H9 (cell line): ENCODE measurements around the gene PEPD. TPM values are rescaled to one million over a fixed set of nuclear protein-coding genes. Genes with fewer than 3 reads are reported as not detected.
A peak's percentile ranks its signal among the peaks of the same experiment; 100 is the strongest.

Experiments used
- DNase-seq: peaks from one replicate; pipeline ENCODE4 v3.0.0-alpha.2; 2017
- H2AFZ ChIP-seq: one replicate; pipeline ENCODE4 v1.6.1; 2013; ENCODE audit warnings: mild to moderate bottlenecking, low read length, control low read depth, moderate library complexity
- H2AK5ac ChIP-seq: 2 replicates; pipeline ENCODE4 v1.6.1; 2013; ENCODE audit warnings: low read length, control low read depth, mixed read lengths; ENCODE audit not compliant: insufficient read length
- H2BK120ac ChIP-seq: one replicate; pipeline ENCODE4 v1.6.1; 2013; ENCODE audit warnings: low read depth, mild to moderate bottlenecking, low read length, control low read depth, inconsistent platforms; ENCODE audit not compliant: poor library complexity, severe bottlenecking
- H2BK12ac ChIP-seq: 2 replicates; pipeline ENCODE4 v1.6.1; 2013; ENCODE audit warnings: low read length, control low read depth, mixed read lengths, low read depth; ENCODE audit not compliant: insufficient read length
- H2BK15ac ChIP-seq: 2 replicates; pipeline ENCODE4 v1.6.1; 2013; ENCODE audit warnings: low read depth, low read length, control low read depth
- H2BK20ac ChIP-seq: one replicate; pipeline ENCODE4 v1.6.1; 2013; ENCODE audit warnings: low read depth, mild to moderate bottlenecking, low read length, control low read depth, inconsistent platforms; ENCODE audit not compliant: poor library complexity, severe bottlenecking
- H2BK5ac ChIP-seq: 2 replicates; pipeline ENCODE4 v1.6.1; 2013; ENCODE audit warnings: low read length, control low read depth, mixed read lengths; ENCODE audit not compliant: insufficient read length
- H3K14ac ChIP-seq: 2 replicates; pipeline ENCODE4 v1.6.1; 2013; ENCODE audit warnings: low read length, control low read depth; ENCODE audit not compliant: insufficient read depth
- H3K18ac ChIP-seq: 2 replicates; pipeline ENCODE4 v1.6.1; 2013; ENCODE audit warnings: low read depth, mild to moderate bottlenecking, mixed read lengths, low read length, control low read depth; ENCODE audit not compliant: insufficient read length
- H3K23ac ChIP-seq: 2 replicates; pipeline ENCODE4 v1.6.1; 2013; ENCODE audit warnings: low read length, control low read depth, mixed read lengths, low read depth; ENCODE audit not compliant: insufficient read length
- H3K23me2 ChIP-seq: 2 replicates; pipeline ENCODE4 v1.6.1; 2013; ENCODE audit warnings: low read depth, mild to moderate bottlenecking, mixed read lengths, low read length, control low read depth; ENCODE audit not compliant: insufficient read length, poor library complexity, severe bottlenecking
- H3K27ac ChIP-seq: 2 replicates; pipeline ENCODE4 v1.5.1; 2013; ENCODE audit warnings: low read length, control low read depth, mixed read lengths, low read depth; ENCODE audit not compliant: insufficient read length
- H3K27me3 ChIP-seq: 2 replicates; pipeline ENCODE4 v1.6.1; 2013; ENCODE audit warnings: low read length, control low read depth, inconsistent platforms; ENCODE audit not compliant: insufficient read depth
- H3K4ac ChIP-seq: 2 replicates; pipeline ENCODE4 v1.6.1; 2013; ENCODE audit warnings: low read depth, mild to moderate bottlenecking, control low read depth, inconsistent platforms, low read length, moderate library complexity
- H3K4me1 ChIP-seq: 2 replicates; pipeline ENCODE4 v1.6.1; 2013; ENCODE audit warnings: low read length, control low read depth, inconsistent platforms; ENCODE audit not compliant: insufficient read depth
- H3K4me2 ChIP-seq: 2 replicates; pipeline ENCODE4 v1.6.1; 2013; ENCODE audit warnings: low read length, control low read depth, mixed read lengths; ENCODE audit not compliant: insufficient read length, insufficient read depth
- H3K56ac ChIP-seq: 2 replicates; pipeline ENCODE4 v1.6.1; 2013; ENCODE audit warnings: low read depth, mild to moderate bottlenecking, mixed read lengths, low read length, control low read depth; ENCODE audit not compliant: insufficient read length
- H3K79me1 ChIP-seq: 2 replicates; pipeline ENCODE4 v1.6.1; 2013; ENCODE audit warnings: low read depth, mild to moderate bottlenecking, moderate library complexity, low read length, control low read depth, inconsistent platforms; ENCODE audit not compliant: insufficient read depth, poor library complexity, severe bottlenecking
- H3K79me2 ChIP-seq: 2 replicates; pipeline ENCODE4 v1.6.1; 2013; ENCODE audit warnings: low read length, control low read depth, inconsistent platforms; ENCODE audit not compliant: insufficient read depth
- H3K9ac ChIP-seq: 2 replicates; pipeline ENCODE4 v1.6.1; 2013; ENCODE audit warnings: low read length, control low read depth, mixed read lengths; ENCODE audit not compliant: insufficient read length; ENCODE audit errors: extremely low read depth
- H3K9me3 ChIP-seq: one replicate; pipeline ENCODE4 v1.6.1; 2013; ENCODE audit warnings: low read depth, low read length, inconsistent platforms; ENCODE audit not compliant: control insufficient read depth
- H3T11ph ChIP-seq: one replicate; pipeline ENCODE4 v1.6.1; 2013; ENCODE audit warnings: mild to moderate bottlenecking, low read length, control low read depth, inconsistent platforms
- H4K20me1 ChIP-seq: one replicate; pipeline ENCODE4 v1.6.1; 2013; ENCODE audit not compliant: control insufficient read depth, insufficient read length, insufficient read depth
- H4K5ac ChIP-seq: 2 replicates; pipeline ENCODE4 v1.6.1; 2013; ENCODE audit warnings: low read depth, mild to moderate bottlenecking, mixed read lengths, low read length, control low read depth; ENCODE audit not compliant: insufficient read length
- H4K8ac ChIP-seq: replicated peaks from 2 replicates; pipeline ENCODE4 v1.6.1; 2013; ENCODE audit warnings: low read length, control low read depth, mixed read lengths, low read depth; ENCODE audit not compliant: insufficient read length
- H4K91ac ChIP-seq: 2 replicates; pipeline ENCODE4 v1.6.1; 2013; ENCODE audit warnings: low read depth, mild to moderate bottlenecking, moderate library complexity, mixed read lengths, low read length, control low read depth; ENCODE audit not compliant: insufficient read length
- H3K27ac Mint-ChIP-seq, 3 experiments: 2 replicates in 2 of 3; 3 replicates in 1 of 3; pipeline ENCODE4 v1.8.0; 2020 to 2021; ENCODE audit warnings: mixed read lengths in 3 of 3, mild to moderate bottlenecking in 1 of 3, moderate library complexity in 1 of 3
- H3K27me3 Mint-ChIP-seq: 2 replicates; pipeline ENCODE4 v1.8.0; 2021; ENCODE audit warnings: low read depth, mild to moderate bottlenecking, moderate library complexity, mixed read lengths
- H3K36me3 Mint-ChIP-seq, 3 experiments: 2 replicates in 2 of 3; 3 replicates in 1 of 3; pipeline ENCODE4 v1.8.0; 2020 to 2021; ENCODE audit warnings: low read depth in 3 of 3, mixed read lengths in 3 of 3; ENCODE audit not compliant: insufficient read depth in 1 of 3
- H3K4me1 Mint-ChIP-seq, 2 experiments: 2 replicates each; pipeline ENCODE4 v1.8.0; 2020; ENCODE audit warnings: mixed read lengths in 2 of 2
- H3K4me3 Mint-ChIP-seq, 2 experiments: 2 replicates in 1 of 2; 3 replicates in 1 of 2; pipeline ENCODE4 v1.8.0; 2020 to 2021; ENCODE audit warnings: mild to moderate bottlenecking in 2 of 2, mixed read lengths in 2 of 2, moderate library complexity in 1 of 2
- H3K9me3 Mint-ChIP-seq, 2 experiments: 2 replicates in 1 of 2; 3 replicates in 1 of 2; pipeline ENCODE4 v1.8.0; 2020; ENCODE audit warnings: mild to moderate bottlenecking in 2 of 2, mixed read lengths in 2 of 2, moderate library complexity in 1 of 2
- WGBS: extraction: QIAGEN DNeasy Blood & Tissue Kit; methylation state at CpG from one replicate; pipeline ENCODE4 v1.1.7; 2013; ENCODE audit warnings: missing lambda C conversion rate, low lambda C conversion rate, mixed read lengths; ENCODE audit not compliant: insufficient read length; ENCODE audit errors: extremely low coverage; 5-methylcytosine and 5-hydroxymethylcytosine counted together
- total RNA-seq: library from RNA; stranded (reverse); gene quantifications from 2 replicates; pipeline ENCODE4 v1.2.1, GENCODE V29; 2021
- TF ChIP-seq, protein P1 (sequence below): fragments of 200-600 bp; sonication (generic); conservative IDR thresholded peaks from 3 replicates; pipeline ENCODE4 v1.8.0; 2021; ENCODE audit warnings: antibody characterized with exemption, mild to moderate bottlenecking

The PEPD gene
- total RNA-seq, 1 experiment from 2014 or later = 52.8 TPM

DNA sequence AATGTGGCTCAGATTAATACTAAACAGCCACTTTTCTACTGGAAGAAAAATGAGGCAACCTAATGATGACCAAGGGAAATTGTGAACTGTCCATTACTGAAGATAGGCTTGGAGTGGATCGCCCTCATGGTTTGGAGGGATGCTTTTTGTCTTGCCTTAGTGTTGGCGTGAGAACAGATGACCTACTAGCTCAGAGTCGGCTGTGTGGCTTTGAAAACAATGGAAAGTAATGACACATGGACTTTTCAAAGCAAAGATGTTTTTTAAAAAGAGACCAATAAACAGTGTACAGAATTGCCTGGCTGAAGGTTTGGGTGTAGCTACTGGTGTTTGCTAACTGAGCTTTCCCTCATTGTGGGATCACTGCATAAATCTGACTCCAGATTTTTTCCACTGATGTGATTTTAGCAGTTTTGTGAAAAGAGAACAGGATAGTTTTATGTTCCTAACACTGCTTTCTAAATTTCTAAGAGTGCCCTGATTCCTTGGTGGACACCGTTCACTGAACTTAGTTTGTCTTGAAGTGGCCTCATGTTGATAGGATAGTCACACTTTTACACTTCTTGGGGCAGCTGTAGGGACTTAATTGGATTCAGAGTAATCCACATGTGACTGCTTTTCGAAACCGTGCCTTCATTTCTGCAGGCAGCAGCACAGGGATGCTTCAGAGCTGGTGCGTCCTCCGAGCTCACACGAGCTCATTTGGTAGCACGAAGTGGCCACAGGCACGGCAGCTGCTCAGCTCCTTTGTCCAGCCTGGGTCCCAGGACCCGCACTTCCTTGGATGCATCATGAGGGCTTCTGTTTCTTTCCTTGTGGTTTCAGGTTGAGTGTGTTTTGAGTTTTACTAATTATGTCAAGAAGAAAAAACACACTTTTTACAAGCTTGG is 143.8 kb downstream of the PEPD start:
- DNase-seq = no peak
- Histone ChIP-seq H3K4ac (no peak overlapping the region), H2AFZ (no peak overlapping the region), H4K91ac (no peak overlapping the region), H3K23ac (no peak overlapping the region), H4K5ac (no peak overlapping the region), H3K56ac (no peak overlapping the region), H3T11ph (no peak overlapping the region), H3K79me2 (peaks cover 34% of the 10 kb centered on the region; the same call in 1 of the 2 replicates), H3K79me1 (peaks cover 6% of the 10 kb centered on the region), H3K9ac (no peak overlapping the region), H2BK5ac (no peak overlapping the region), H3K23me2 (peaks cover 10% of the 10 kb centered on the region), H2AK5ac (no peak overlapping the region), H2BK15ac (no peak overlapping the region), H3K4me1 (peaks cover 4% of the 10 kb centered on the region; the same call in 1 of the 2 replicates), H4K8ac (no peak overlapping the region), H2BK120ac (no peak overlapping the region), H2BK12ac (no peak overlapping the region), H3K14ac (no peak overlapping the region), H3K9me3 (no peaks in the 10 kb centered on the region), H4K20me1 (peaks cover 2% of the 10 kb centered on the region), H3K27me3 (no peaks in the 10 kb centered on the region), H3K18ac (no peak overlapping the region), H3K27ac (no peak overlapping the region), H2BK20ac (no peak overlapping the region), H3K4me2 (no peak overlapping the region)
- Mint-ChIP-seq H3K4me1 (peaks cover 62% of the 10 kb centered on the region in 2 experiments), H3K4me3 (peak overlapping the region in 1 of 2 experiments; percentile 35; a peak in 1 of 5 replicates), H3K36me3 (peaks cover 13 to 21% (median 13%) of the 10 kb centered on the region in 3 experiments), H3K9me3 (0 out of 5 replicates have a peak, but pooled peaks cover 0 to 2% of the 10 kb centered on the region in 2 experiments), H3K27me3 (0 out of 2 replicates have a peak, but pooled peaks cover 2% of the 10 kb centered on the region), H3K27ac (peak overlapping the region; percentile 44 to 78 (median 66); a peak in 4 of 7 replicates)
- no CpG with 5 or more reads among the region's 12 CpGs for WGBS
- TF ChIP-seq, protein P1, sequence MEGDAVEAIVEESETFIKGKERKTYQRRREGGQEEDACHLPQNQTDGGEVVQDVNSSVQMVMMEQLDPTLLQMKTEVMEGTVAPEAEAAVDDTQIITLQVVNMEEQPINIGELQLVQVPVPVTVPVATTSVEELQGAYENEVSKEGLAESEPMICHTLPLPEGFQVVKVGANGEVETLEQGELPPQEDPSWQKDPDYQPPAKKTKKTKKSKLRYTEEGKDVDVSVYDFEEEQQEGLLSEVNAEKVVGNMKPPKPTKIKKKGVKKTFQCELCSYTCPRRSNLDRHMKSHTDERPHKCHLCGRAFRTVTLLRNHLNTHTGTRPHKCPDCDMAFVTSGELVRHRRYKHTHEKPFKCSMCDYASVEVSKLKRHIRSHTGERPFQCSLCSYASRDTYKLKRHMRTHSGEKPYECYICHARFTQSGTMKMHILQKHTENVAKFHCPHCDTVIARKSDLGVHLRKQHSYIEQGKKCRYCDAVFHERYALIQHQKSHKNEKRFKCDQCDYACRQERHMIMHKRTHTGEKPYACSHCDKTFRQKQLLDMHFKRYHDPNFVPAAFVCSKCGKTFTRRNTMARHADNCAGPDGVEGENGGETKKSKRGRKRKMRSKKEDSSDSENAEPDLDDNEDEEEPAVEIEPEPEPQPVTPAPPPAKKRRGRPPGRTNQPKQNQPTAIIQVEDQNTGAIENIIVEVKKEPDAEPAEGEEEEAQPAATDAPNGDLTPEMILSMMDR = no peak
